Cardiac muscle cell (in vitro differentiated cells and primary cell): Measurements from ENCODE around the gene ZSCAN32. TPM values are rescaled to one million over a fixed set of nuclear protein-coding genes. Genes with fewer than 3 reads are reported as not detected.

Source experiments
- DNase-seq, 2 donors: peaks; one replicate each; pipeline versions ENCODE4 v3.0.0 to v3.0.0-alpha.2; 2010 to 2017; ENCODE audit warnings: low read depth in 1 of 2, low spot score in 1 of 2
- H3K27ac ChIP-seq: fragments of 200-600 bp; sonication (generic); 2 replicates; pipeline ENCODE4 v1.5.1; 2016
- H3K27me3 ChIP-seq: fragments of 200-600 bp; sonication (generic); 2 replicates; pipeline ENCODE4 v1.6.0; 2016; ENCODE audit warnings: control low read depth
- H3K36me3 ChIP-seq: fragments of 200-600 bp; sonication (generic); 2 replicates; pipeline ENCODE4 v1.5.1; 2016; ENCODE audit warnings: control low read depth
- H3K4me1 ChIP-seq: fragments of 200-600 bp; sonication (generic); 2 replicates; pipeline ENCODE4 v1.8.1; 2017; ENCODE audit warnings: low read depth, mild to moderate bottlenecking, mixed run types
- H3K4me3 ChIP-seq: fragments of 200-600 bp; sonication (generic); 2 replicates; pipeline ENCODE4 v1.5.1; 2016; ENCODE audit warnings: mild to moderate bottlenecking
- H3K9me3 ChIP-seq: fragments of 200-600 bp; sonication (generic); 2 replicates; pipeline ENCODE4 v1.5.1; 2017; ENCODE audit warnings: low read depth, mild to moderate bottlenecking, control low read depth
- CTCF ChIP-seq: IDR thresholded peaks from 2 replicates; pipeline ENCODE4 v1.5.1; 2012; ENCODE audit warnings: low read depth, mild to moderate bottlenecking, low read length
- polyA plus RNA-seq: library from polyadenylated mRNA; unstranded; fragments of >200 nt; fragmentation: Nextera tagmentation; extraction: Ambion mirVana; gene quantifications from 2 replicates; pipeline ENCODE4 v1.2.1, GENCODE V29; 2016
- total RNA-seq: library from RNA; depleted of rRNA; stranded (reverse); fragments of >200 nt; gene quantifications from 2 replicates; pipeline ENCODE4 v1.2.3, GENCODE V29; 2016

The ZSCAN32 gene
- total RNA-seq (17.1 and 19.8 TPM in 2 replicates), polyA plus RNA-seq (12.3 and 13.7 TPM in 2 replicates)

DNA sequence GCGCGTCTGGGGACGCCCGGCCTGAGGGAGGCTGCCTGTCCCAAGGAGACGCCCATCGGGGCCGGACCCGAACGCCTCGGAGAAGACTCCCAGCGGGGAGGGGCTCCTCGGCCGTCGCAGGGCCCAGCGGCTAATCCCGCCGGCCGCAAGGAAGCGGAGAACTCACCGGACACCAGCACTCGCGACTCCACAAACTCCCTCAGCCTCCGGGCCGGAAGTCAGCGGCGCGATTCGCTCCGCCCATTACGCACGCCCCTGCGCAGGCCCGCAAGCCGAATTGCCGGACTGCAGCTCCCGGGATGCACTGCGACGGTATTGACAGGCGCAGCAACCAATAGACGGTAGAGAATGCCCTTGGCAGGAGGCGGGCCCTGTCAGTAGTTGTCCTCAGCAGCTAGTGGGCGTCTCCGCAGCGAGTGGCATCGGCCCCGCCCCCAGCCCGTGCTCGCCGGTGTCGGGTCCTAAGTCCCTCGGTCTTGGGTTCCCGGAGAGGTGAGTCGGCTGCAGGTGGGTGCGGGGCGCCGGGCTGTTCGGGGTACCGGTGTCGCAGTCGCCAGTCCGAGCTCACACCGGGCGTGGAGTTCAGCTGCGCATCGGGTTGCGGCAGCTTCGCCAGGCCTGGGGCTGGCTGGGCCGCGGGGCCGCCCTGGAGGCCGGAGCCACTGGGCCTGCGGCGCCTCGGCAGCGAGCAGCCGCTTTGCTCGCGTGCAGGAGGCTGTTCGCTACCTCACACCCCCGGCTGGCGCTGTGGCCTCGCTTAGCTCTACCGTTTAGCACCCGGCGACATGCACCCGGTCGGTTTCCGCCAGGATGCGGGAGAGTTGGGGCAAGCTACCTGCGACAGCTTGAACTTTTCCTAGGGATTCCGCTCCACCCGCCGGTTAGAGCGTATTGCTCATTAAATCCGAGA is at the start of gene ZSCAN32, which contains the start of gene ZNF174:
Gene ZSCAN32, minus strand, starts transcription at position 226 of the 910 bp plus-strand sequence. CDS start 3,447 bp downstream, outside the sequence.
Gene ZNF174, plus strand, starts transcription at position 437 of the 910 bp plus-strand sequence. CDS start 790 bp downstream, outside the sequence.
- H3K27me3 ChIP-seq = no peaks in the 10 kb centered on the region
- H3K4me1 ChIP-seq = no peaks in the 10 kb centered on the region
- peak within 1 kb of the TSS; percentile 68 for H3K4me3 ChIP-seq
- H3K36me3 ChIP-seq = peaks cover 15% of the 10 kb centered on the region
- DNase-seq = peak; percentile 98 to 100
- no peaks in the 10 kb centered on the region for H3K9me3 ChIP-seq
- no peak for TF ChIP-seq CTCF
- H3K27ac ChIP-seq = peak within 1 kb of the TSS; percentile 82

DNA sequence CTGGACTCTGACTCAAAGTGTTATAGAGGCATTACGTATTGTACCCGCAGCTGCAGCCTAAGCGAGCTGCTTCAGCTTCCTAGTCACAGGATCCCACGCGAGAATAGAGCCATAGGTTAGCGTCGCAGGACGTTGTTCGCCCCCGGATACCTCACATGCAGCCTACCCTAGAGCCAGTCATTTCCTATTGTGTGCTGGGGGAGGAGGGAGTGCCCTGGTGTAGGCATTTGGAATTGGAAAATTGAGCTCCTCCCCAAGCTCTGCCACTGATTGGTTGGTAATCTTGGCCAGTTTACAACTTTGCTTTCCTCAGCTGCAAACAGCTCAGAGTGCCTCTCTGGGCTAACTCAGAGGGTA is 43.2 kb upstream of the ZSCAN32 start:
- H3K36me3 ChIP-seq = peaks cover 9% of the 10 kb centered on the region
- H3K27me3 ChIP-seq = no peaks in the 10 kb centered on the region
- peak overlapping the region; percentile 93 for H3K4me3 ChIP-seq
- H3K4me1 ChIP-seq = peaks cover 7% of the 10 kb centered on the region
- peak; percentile 75 to 79 for DNase-seq
- H3K9me3 ChIP-seq = no peaks in the 10 kb centered on the region
- H3K27ac ChIP-seq = peak overlapping the region; percentile 96
- no peak for TF ChIP-seq CTCF

- H3K4me3 ChIP-seq = peak within 1 kb of the TSS; percentile 93
- H3K27ac ChIP-seq = peak within 1 kb of the TSS; percentile 96
- peaks cover 7% of the 10 kb centered on the region for H3K36me3 ChIP-seq
- no peaks in the 10 kb centered on the region for H3K27me3 ChIP-seq
- H3K9me3 ChIP-seq = no peaks in the 10 kb centered on the region
- DNase-seq = peak; percentile 93 to 97
- TF ChIP-seq CTCF = no peak
- peaks cover 7% of the 10 kb centered on the region for H3K4me1 ChIP-seq
Measured at GRCh38 chr16:3443108-3444031, 42.6 kb upstream of the ZSCAN32 start, which contains the start of the genes NAA60 and ZNF597. Gene NAA60 (plus strand): TSS chr16:3443680. CDS start chr16:3476228, 32,548 bp downstream. Gene ZNF597 (minus strand): TSS chr16:3443504. CDS start chr16:3443153, 351 bp downstream.

- no peak overlapping the region for H3K27ac ChIP-seq
- DNase-seq = no peak
- peaks cover 10% of the 10 kb centered on the region for H3K36me3 ChIP-seq
- H3K4me3 ChIP-seq = no peak overlapping the region
- H3K9me3 ChIP-seq = no peaks in the 10 kb centered on the region
- TF ChIP-seq CTCF = no peak
- no peaks in the 10 kb centered on the region for H3K27me3 ChIP-seq
- peaks cover 4% of the 10 kb centered on the region for H3K4me1 ChIP-seq
Measured at GRCh38 chr16:3439637-3440036, 38.8 kb upstream of the ZSCAN32 start.

DNA sequence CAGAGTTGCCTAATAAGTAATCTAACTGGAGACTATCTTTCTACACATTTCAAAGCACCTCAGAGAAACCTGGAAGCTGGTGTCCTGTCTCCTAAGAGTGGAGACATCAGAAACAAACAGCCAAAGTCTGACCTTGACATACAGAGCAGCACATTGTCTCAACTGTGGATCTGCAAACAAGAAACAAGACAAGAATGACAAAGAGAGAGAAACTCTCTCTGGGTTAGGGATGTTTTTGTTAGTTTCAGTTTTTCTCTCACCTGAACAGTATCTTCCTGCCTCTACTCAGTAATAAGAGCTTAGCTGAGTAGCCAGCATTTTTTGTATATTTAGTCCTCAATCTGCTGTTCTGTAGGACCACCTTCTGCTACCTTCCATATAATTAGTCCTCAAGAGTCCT is 33.6 kb upstream of the ZSCAN32 start:
- no peaks in the 10 kb centered on the region for H3K27me3 ChIP-seq
- H3K27ac ChIP-seq = no peak overlapping the region
- TF ChIP-seq CTCF = no peak
- H3K9me3 ChIP-seq = no peaks in the 10 kb centered on the region
- DNase-seq = no peak
- peaks cover 3% of the 10 kb centered on the region for H3K36me3 ChIP-seq
- no peaks in the 10 kb centered on the region for H3K4me1 ChIP-seq
- H3K4me3 ChIP-seq = no peak overlapping the region
